Measurements from ENCODE around the gene SULT2A1. TPM values are rescaled to one million over a fixed set of nuclear protein-coding genes. Genes with fewer than 3 reads are reported as not detected.

Gene SULT2A1
- total RNA-seq, 1 donor, result not detected

Other genes with a start within 250 kb of the SULT2A1 start
- 51.7 TPM for gene EHD2, start 172.9 kb downstream of the SULT2A1 start, total RNA-seq
- 308 TPM for gene NOP53, start 140.8 kb downstream of the SULT2A1 start, total RNA-seq
- 77.6 TPM for gene SELENOW, start 107.6 kb downstream of the SULT2A1 start, total RNA-seq
- gene TPRX1, start 81.8 kb downstream of the SULT2A1 start, total RNA-seq, result not detected
- gene CRX, start 64.4 kb downstream of the SULT2A1 start, total RNA-seq, result not detected
- gene TPRX2, start 27.1 kb downstream of the SULT2A1 start, total RNA-seq, result not detected
- not detected for gene BSPH1, start 105.9 kb upstream of the SULT2A1 start, total RNA-seq
- gene ELSPBP1, start 108.3 kb upstream of the SULT2A1 start, total RNA-seq, result not detected
- gene CABP5, start 157.8 kb upstream of the SULT2A1 start, total RNA-seq, result not detected
- gene PLA2G4C, start 224.5 kb upstream of the SULT2A1 start, total RNA-seq, result 1.9 TPM